ENCODE measurements around the gene TNFRSF6B.

GRCh38 chr20:63686094-63686491 is 10.4 kb upstream of the TNFRSF6B start:
- no peak for TF ChIP-seq CTCF (IDR thresholded peaks at IDR 0.05)
- TF ChIP-seq POLR2A (IDR thresholded peaks at IDR 0.05) = no peak
